Kidney (tissue), 14 donors: ENCODE measurements around the gene MEGF11. TPM values are rescaled to one million over a fixed set of nuclear protein-coding genes. Genes with fewer than 3 reads are reported as not detected.
"Not testable (repeated sequence)": the region's sequence is repeated elsewhere in the genome, so short reads cannot be mapped to it uniquely, and the experiment has no call there.

ENCODE experiments used
- DNase-seq, 5 donors: peaks; one replicate each; pipeline ENCODE4 v3.0.0-alpha.2; 2013 to 2020
- FAIRE-seq: peaks from 2 replicates; lab custom pipeline; 2012; peaks lifted over from hg19 to GRCh38; lab: Jason Lieb, UNC
- H3K27ac ChIP-seq, 2 donors: one replicate each; pipeline ENCODE4 v1.7.0; 2013; ENCODE audit warnings: low read depth in 2 of 2, low read length in 2 of 2, inconsistent platforms in 1 of 2
- H3K27me3 ChIP-seq: one replicate; pipeline ENCODE4 v1.7.1; 2013; ENCODE audit warnings: low read length, inconsistent platforms; ENCODE audit not compliant: control insufficient read depth, insufficient read depth
- H3K36me3 ChIP-seq, 3 donors: one replicate each; pipeline versions ENCODE4 v1.7.0 to v1.7.1; 2013; ENCODE audit warnings: low read length in 3 of 3, control low read depth in 1 of 3, inconsistent platforms in 1 of 3; ENCODE audit not compliant: insufficient read depth in 3 of 3, control insufficient read depth in 2 of 3
- H3K4me1 ChIP-seq, 3 donors: one replicate each; pipeline versions ENCODE4 v1.7.0 to v1.7.1; 2013; ENCODE audit warnings: low read length in 3 of 3, inconsistent platforms in 1 of 3, low read depth in 1 of 3; ENCODE audit not compliant: control insufficient read depth in 2 of 3, insufficient read depth in 2 of 3
- H3K4me3 ChIP-seq, 3 donors: one replicate each; pipeline versions ENCODE4 v1.7.0 to v1.8.1; 2013; ENCODE audit warnings: low read length in 3 of 3, control low read depth in 1 of 3, inconsistent platforms in 1 of 3
- H3K9ac ChIP-seq, 3 donors: one replicate each; pipeline versions ENCODE4 v1.7.0 to v1.7.1; 2013; ENCODE audit warnings: low read length in 3 of 3, control low read depth in 1 of 3, inconsistent platforms in 1 of 3
- H3K9me3 ChIP-seq, 3 donors: one replicate each; pipeline versions ENCODE4 v1.7.0 to v1.7.1; 2013; ENCODE audit warnings: low read length in 3 of 3, control low read depth in 1 of 3, inconsistent platforms in 1 of 3; ENCODE audit not compliant: control insufficient read depth in 2 of 3, insufficient read depth in 1 of 3
- CTCF ChIP-seq: IDR thresholded peaks from 3 replicates; pipeline ENCODE4 v1.5.1; 2012; ENCODE audit warnings: mild to moderate bottlenecking, moderate library complexity, borderline replicate concordance; ENCODE audit not compliant: insufficient read depth; ENCODE audit errors: extremely low read depth
- intact Hi-C: fragments of 100-400 bp; cut with DNase I; formaldehyde crosslinking; loops from one replicate; pipeline ENCODE4 v1.11.1; 2022
- polyA plus RNA-seq: library from polyadenylated mRNA; stranded (reverse); fragments of 350-450 nt; fragmentation: Illumina TruSeq; extraction: RNeasy Lipid Tissue Mini Kit (QIAGEN cat#74804); gene quantifications from one replicate; pipeline ENCODE4 v1.2.3, GENCODE V29; 2014; ENCODE audit warnings: low read depth, low replicate concordance; ENCODE audit not compliant: insufficient read depth
- total RNA-seq: library from RNA; stranded (reverse); fragmentation: NEBNext Ultra II Directional; extraction: Animal tissue kit (Norgen Biotek cat#: 25700); gene quantifications from one replicate; pipeline ENCODE4 v1.2.1, GENCODE V29; 2021
- donor health status: control.
- donor health status: control.
- donor health status: control.
- donor health status: control.
- donor health status: control.
- donor health status: DM: yes; HTN: yes; CAD: no.
- donor health status: Normal renal cell carcinoma (clear cell type).

MEGF11 gene
- total and polyA plus RNA-seq, 2 donors from 2014 or later, result 10.4 to 41.8 TPM

- TF ChIP-seq CTCF, result no peak
Measured at GRCh38 chr15:65979316-65979715, 274.2 kb downstream of the MEGF11 start.

GRCh38 chr15:65978110-65978509 is 275.4 kb downstream of the MEGF11 start:
- DNase-seq (no peak), FAIRE-seq (no peak)
- Histone ChIP-seq H3K27ac (no peak overlapping the region), H3K36me3 (no peaks in the 10 kb centered on the region), H3K27me3 (no peaks in the 10 kb centered on the region), H3K4me1 (peaks cover 0 to 3% (median 0%) of the 10 kb centered on the region in 3 donors), H3K9ac (no peak overlapping the region), H3K9me3 (no peaks in the 10 kb centered on the region), H3K4me3 (no peak overlapping the region)
- TF ChIP-seq CTCF, result no peak
- intact Hi-C loops, result no loop called here

More at GRCh38 chr15:65979316-65979715, 274.2 kb downstream of the MEGF11 start:
- peaks cover 5% of the 10 kb centered on the region for H3K27me3 ChIP-seq
- intact Hi-C loops, result no loop called here
- H3K4me3 ChIP-seq, result no peak overlapping the region
- H3K9ac ChIP-seq, result no peak overlapping the region
- FAIRE-seq (no peak), DNase-seq (peak in 4 of 5 donors; percentile 52 to 70 (median 60))
- H3K9me3 ChIP-seq, result no peaks in the 10 kb centered on the region
- no peaks in the 10 kb centered on the region for H3K36me3 ChIP-seq
- H3K27ac ChIP-seq, result no peak overlapping the region
- peaks cover 0 to 3% (median 0%) of the 10 kb centered on the region in 3 donors for H3K4me1 ChIP-seq

GRCh38 chr15:65976196-65976595 is 277.4 kb downstream of the MEGF11 start:
- H3K9me3 ChIP-seq, H3K36me3 ChIP-seq, FAIRE-seq, H3K4me3 ChIP-seq, H3K4me1 ChIP-seq, intact Hi-C loops, H3K27ac ChIP-seq, DNase-seq, H3K27me3 ChIP-seq, H3K9ac ChIP-seq: not testable (repeated sequence)

- no peak for FAIRE-seq
- H3K9me3 ChIP-seq, result no peaks in the 10 kb centered on the region
- intact Hi-C loops, result no loop called here
Measured at GRCh38 chr15:65971741-65971995, 281.9 kb downstream of the MEGF11 start.

More at GRCh38 chr15:65971741-65971995, 281.9 kb downstream of the MEGF11 start:
- TF ChIP-seq CTCF, result no peak
- H3K27ac ChIP-seq, result no peak overlapping the region
- no peak overlapping the region for H3K4me3 ChIP-seq
- DNase-seq, result no peak
- no peak overlapping the region for H3K9ac ChIP-seq
- H3K27me3 ChIP-seq, result no peaks in the 10 kb centered on the region
- no peaks in the 10 kb centered on the region for H3K36me3 ChIP-seq
- no peaks in the 10 kb centered on the region for H3K4me1 ChIP-seq
